Upper lobe of right lung (tissue), 1 donor: Measurements from ENCODE around the gene VWA8. TPM values are rescaled to one million over a fixed set of nuclear protein-coding genes. Genes with fewer than 3 reads are reported as not detected.
"Not testable (repeated sequence)": the region's sequence is repeated elsewhere in the genome, so short reads cannot be mapped to it uniquely, and the experiment has no call there.

Experiments used
- ATAC-seq: fragments of 200-7000 bp; cut with Tn5 transposase; one replicate; pipeline ENCODE4 v1.9.1; 2020; ENCODE audit warnings: mild to moderate bottlenecking, moderate library complexity
- DNase-seq: peaks from one replicate; pipeline ENCODE4 v3.0.0-alpha.2; 2020
- H3K27ac ChIP-seq: fragments of 200-600 bp; one replicate; pipeline ENCODE4 v1.8.0; 2022
- H3K27me3 ChIP-seq: fragments of 200-600 bp; one replicate; pipeline ENCODE4 v1.8.0; 2022; ENCODE audit warnings: mild to moderate bottlenecking
- H3K36me3 ChIP-seq: fragments of 200-600 bp; one replicate; pipeline ENCODE4 v1.8.0; 2022
- H3K4me1 ChIP-seq: fragments of 200-600 bp; one replicate; pipeline ENCODE4 v1.8.0; 2022
- H3K4me3 ChIP-seq: fragments of 200-600 bp; one replicate; pipeline ENCODE4 v1.8.0; 2022; ENCODE audit warnings: mild to moderate bottlenecking
- H3K9me3 ChIP-seq: fragments of 200-600 bp; one replicate; pipeline ENCODE4 v1.8.0; 2022
- CTCF ChIP-seq: fragments of 200-600 bp; IDR thresholded peaks from one replicate; pipeline ENCODE4 v1.8.0; 2022; ENCODE audit warnings: antibody characterized with exemption
- intact Hi-C: fragments of 100-400 bp; cut with DNase I; formaldehyde crosslinking; loops from one replicate; pipeline ENCODE4 v1.11.0; 2022
- total RNA-seq: library from RNA; stranded (reverse); fragmentation: NEBNext Ultra II Directional; extraction: Animal tissue kit (Norgen Biotek cat#: 25700); gene quantifications from one replicate; pipeline ENCODE4 v1.2.1, GENCODE V29; 2021
- donor health status: DM: no; HTN: yes; CAD: no; lungs with severe emphysema.

The VWA8 gene
- total RNA-seq, 1 donor from 2014 or later, result 20.6 TPM

- Histone ChIP-seq H3K27ac (peak overlapping the region; percentile 48), H3K9me3 (no peaks in the 10 kb centered on the region), H3K27me3 (no peaks in the 10 kb centered on the region), H3K4me3 (no peak overlapping the region), H3K4me1 (peaks cover 15% of the 10 kb centered on the region), H3K36me3 (no peaks in the 10 kb centered on the region)
- intact Hi-C loops, result no loop called here
- no peak for TF ChIP-seq CTCF
- DNase-seq, result no peak
- ATAC-seq, result no peak
These were observed 309.4 kb downstream of the VWA8 start for GRCh38 chr13:41651413-41652058.

- intact Hi-C loops, result no loop called here
- H3K4me1 ChIP-seq, result peaks cover 23% of the 10 kb centered on the region
- TF ChIP-seq CTCF, result no peak
These were observed 310.2 kb downstream of the VWA8 start for GRCh38 chr13:41650706-41651105.

GRCh38 chr13:41649659-41650058, 311.2 kb downstream of the VWA8 start:
- no peak for ATAC-seq
- no peak for DNase-seq
- Histone ChIP-seq H3K4me1 (peaks cover 34% of the 10 kb centered on the region), H3K36me3 (no peaks in the 10 kb centered on the region), H3K27ac (no peak overlapping the region), H3K27me3 (no peaks in the 10 kb centered on the region), H3K4me3 (no peak overlapping the region), H3K9me3 (no peaks in the 10 kb centered on the region)
- intact Hi-C loops, result no loop called here
- TF ChIP-seq CTCF, result no peak

More at GRCh38 chr13:41650706-41651105, 310.2 kb downstream of the VWA8 start:
- Histone ChIP-seq H3K27ac (no peak overlapping the region), H3K36me3 (no peaks in the 10 kb centered on the region), H3K9me3 (no peaks in the 10 kb centered on the region), H3K4me3 (no peak overlapping the region), H3K27me3 (no peaks in the 10 kb centered on the region)
- ATAC-seq (no peak), DNase-seq (no peak)

GRCh38 chr13:41648314-41648935, 312.5 kb downstream of the VWA8 start:
- no peaks in the 10 kb centered on the region for H3K9me3 ChIP-seq
- H3K27me3 ChIP-seq, result no peaks in the 10 kb centered on the region
- intact Hi-C loops, result no loop called here
- no peaks in the 10 kb centered on the region for H3K36me3 ChIP-seq
- DNase-seq (no peak), ATAC-seq (no peak)
- H3K4me1 ChIP-seq, result peaks cover 46% of the 10 kb centered on the region
- H3K27ac ChIP-seq, result peak overlapping the region; percentile 27
- TF ChIP-seq CTCF, result no peak
- H3K4me3 ChIP-seq, result no peak overlapping the region

- H3K9me3 ChIP-seq, H3K27me3 ChIP-seq, intact Hi-C loops, DNase-seq, ATAC-seq, H3K36me3 ChIP-seq, H3K4me3 ChIP-seq: not testable (repeated sequence)
- peak overlapping the region; percentile 27 for H3K27ac ChIP-seq
- peaks cover 48% of the 10 kb centered on the region for H3K4me1 ChIP-seq
These were observed 313.1 kb downstream of the VWA8 start for GRCh38 chr13:41647699-41648313.

- no peaks in the 10 kb centered on the region for H3K27me3 ChIP-seq
- H3K4me3 ChIP-seq, result no peak overlapping the region
- peaks cover 35% of the 10 kb centered on the region for H3K4me1 ChIP-seq
- DNase-seq, result no peak
- no peaks in the 10 kb centered on the region for H3K9me3 ChIP-seq
- H3K36me3 ChIP-seq, result no peaks in the 10 kb centered on the region
- TF ChIP-seq CTCF, result no peak
- peak; percentile 80 for ATAC-seq
- intact Hi-C loops, result no loop called here
- H3K27ac ChIP-seq, result peak overlapping the region; percentile 49
These were observed 315.6 kb downstream of the VWA8 start for GRCh38 chr13:41645331-41645730.
